ENCODE measurements around the gene MTIF3.

DNA sequence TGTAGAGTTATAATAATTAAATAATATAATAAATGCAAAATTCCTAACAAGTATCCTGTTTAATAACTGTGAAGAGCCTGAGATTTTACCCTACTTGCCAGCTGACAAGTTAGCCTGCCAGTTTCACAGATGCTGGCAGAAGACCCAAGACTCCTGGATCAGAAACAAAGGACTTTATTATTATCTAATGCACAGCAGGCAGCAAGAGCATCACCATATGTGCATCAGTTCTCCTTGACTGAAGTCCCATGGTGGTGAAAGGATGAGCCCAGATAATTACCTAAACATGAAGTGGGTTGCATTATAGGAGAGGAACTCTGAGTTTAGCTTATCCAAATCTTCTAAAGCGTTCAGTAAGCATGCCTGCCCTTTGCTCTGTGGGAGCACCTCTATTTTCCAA lies 39.1 kb upstream of the MTIF3 start:
- TF ChIP-seq, protein P1, sequence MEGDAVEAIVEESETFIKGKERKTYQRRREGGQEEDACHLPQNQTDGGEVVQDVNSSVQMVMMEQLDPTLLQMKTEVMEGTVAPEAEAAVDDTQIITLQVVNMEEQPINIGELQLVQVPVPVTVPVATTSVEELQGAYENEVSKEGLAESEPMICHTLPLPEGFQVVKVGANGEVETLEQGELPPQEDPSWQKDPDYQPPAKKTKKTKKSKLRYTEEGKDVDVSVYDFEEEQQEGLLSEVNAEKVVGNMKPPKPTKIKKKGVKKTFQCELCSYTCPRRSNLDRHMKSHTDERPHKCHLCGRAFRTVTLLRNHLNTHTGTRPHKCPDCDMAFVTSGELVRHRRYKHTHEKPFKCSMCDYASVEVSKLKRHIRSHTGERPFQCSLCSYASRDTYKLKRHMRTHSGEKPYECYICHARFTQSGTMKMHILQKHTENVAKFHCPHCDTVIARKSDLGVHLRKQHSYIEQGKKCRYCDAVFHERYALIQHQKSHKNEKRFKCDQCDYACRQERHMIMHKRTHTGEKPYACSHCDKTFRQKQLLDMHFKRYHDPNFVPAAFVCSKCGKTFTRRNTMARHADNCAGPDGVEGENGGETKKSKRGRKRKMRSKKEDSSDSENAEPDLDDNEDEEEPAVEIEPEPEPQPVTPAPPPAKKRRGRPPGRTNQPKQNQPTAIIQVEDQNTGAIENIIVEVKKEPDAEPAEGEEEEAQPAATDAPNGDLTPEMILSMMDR (IDR thresholded peaks at IDR 0.05), result no peak
- TF ChIP-seq POLR2A (IDR thresholded peaks at IDR 0.05), result no peak

Data from tibial nerve (tissue), 3 donors.